Measurements from ENCODE around the gene CLCA4.

CLCA4 gene

GRCh38 chr1:86502721-86503405 is 44.0 kb upstream of the CLCA4 start:
- no peak for DNase-seq (ENCODE audit: low read depth, low spot score)
- no peak overlapping the region for H3K4me3 ChIP-seq (ENCODE audit: low read depth, low read length)
- in situ Hi-C loops (cut with HindIII; ENCODE audit: low sequenced_read_pairs) = no loop called here
- no peak for TF ChIP-seq CTCF (IDR thresholded peaks at IDR 0.05; ENCODE audit: low read depth, low read length)

DNA sequence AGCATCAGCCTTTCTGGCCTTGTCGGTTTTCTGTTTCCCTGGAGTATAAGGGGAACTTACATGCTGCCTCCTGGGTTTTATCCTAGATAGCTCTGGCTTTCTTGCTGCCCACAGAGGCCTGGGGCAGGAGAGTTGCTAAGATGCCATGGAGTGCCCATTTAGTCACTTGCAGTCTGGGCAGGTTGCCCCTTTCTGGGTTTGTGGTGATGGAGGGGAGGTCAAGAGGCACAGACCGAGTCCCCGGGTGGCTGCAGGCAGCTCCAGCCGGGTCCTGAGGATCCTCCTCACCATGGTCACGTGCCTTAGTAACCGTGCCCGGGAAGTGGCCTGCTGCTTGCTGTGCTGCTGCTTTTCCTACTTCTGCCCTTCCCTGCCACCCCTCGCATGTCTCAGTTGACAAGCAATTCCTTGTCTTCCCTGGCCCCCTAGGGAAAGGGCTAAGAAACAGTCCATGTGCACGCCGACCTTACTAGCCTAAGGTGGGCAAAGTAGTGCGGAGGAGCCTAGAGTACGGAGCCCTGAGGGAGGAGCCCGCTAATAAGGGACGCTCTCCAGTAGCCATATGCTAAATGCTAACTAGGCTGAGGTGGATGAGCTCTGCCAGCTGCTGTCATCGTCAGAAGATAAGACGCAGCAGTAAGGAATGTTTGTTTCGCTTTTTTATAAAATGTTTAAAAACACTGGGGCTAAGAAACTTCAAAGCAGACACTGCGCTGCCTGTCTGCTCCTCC is 43.3 kb upstream of the CLCA4 start:
- in situ Hi-C loops (cut with HindIII; ENCODE audit: low sequenced_read_pairs) = no loop called here
- no peak overlapping the region for H3K4me3 ChIP-seq (ENCODE audit: low read depth, low read length)
- TF ChIP-seq CTCF (IDR thresholded peaks at IDR 0.05; ENCODE audit: low read depth, low read length) = no peak
- DNase-seq (ENCODE audit: low read depth, low spot score) = no peak

- no peak overlapping the region for H3K4me3 ChIP-seq (ENCODE audit: low read depth, low read length)
- in situ Hi-C loops (cut with HindIII; ENCODE audit: low sequenced_read_pairs) = no loop called here
- no peak for TF ChIP-seq CTCF (IDR thresholded peaks at IDR 0.05; ENCODE audit: low read depth, low read length)
- peak; percentile 29 for DNase-seq (ENCODE audit: low read depth, low spot score)
Observed at GRCh38 chr1:86504137-86504479, 42.8 kb upstream of the CLCA4 start.

DNA sequence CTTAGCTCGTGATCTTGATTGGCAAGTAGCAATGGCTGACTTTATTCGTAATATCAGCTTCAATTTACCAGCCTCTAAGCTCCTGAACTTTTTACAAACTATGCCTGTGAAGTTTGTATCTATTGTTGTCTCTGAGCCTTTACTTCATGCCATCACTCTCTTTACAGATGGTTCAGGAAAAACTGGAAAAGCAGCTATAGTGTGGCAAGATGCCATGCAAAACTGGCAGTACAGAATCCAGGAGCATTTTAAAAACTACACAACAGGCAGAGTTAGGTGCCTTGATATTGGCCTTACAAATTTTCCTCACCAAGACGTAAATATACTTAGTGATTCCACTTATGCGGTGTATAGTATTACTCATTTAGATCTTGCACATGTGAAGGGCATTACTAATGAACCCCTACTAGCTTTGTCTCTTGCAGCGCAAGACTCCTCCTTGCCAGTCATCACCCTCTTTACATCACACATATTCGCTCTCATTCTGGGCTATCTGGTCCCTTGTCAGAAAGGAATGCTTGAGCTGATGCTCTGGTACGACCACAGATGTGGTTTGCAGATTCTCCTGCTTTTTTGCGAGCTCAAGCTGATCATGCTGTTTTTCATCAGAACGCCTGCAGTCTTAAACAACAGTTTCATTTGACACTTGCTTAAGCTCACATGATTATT is 41.8 kb upstream of the CLCA4 start:
- TF ChIP-seq CTCF (IDR thresholded peaks at IDR 0.05; ENCODE audit: low read depth, low read length) = no peak
- no peak overlapping the region for H3K4me3 ChIP-seq (ENCODE audit: low read depth, low read length)
- DNase-seq (ENCODE audit: low read depth, low spot score) = no peak
- in situ Hi-C loops (cut with HindIII; ENCODE audit: low sequenced_read_pairs) = no loop called here

DNA sequence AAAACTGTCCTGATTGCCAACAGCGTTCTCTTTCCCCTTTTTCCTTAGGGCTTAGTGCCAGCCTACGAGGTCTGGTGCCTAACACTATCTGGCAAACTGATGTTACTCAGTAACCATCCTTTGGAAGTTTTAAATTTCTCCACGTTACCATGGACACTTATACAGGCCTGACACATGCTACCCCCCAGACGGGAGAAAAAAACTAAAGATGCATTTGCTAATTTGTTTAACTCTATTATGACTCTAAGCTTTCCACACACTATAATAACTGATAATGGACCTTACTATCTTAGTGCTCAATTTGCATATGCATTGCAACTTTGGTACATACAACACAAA is 41.3 kb upstream of the CLCA4 start:
- TF ChIP-seq CTCF (IDR thresholded peaks at IDR 0.05; ENCODE audit: low read depth, low read length) = no peak
- DNase-seq (ENCODE audit: low read depth, low spot score) = no peak

GRCh38 chr1:86507935-86508582 is 38.8 kb upstream of the CLCA4 start:
- no peak overlapping the region for H3K4me3 ChIP-seq (ENCODE audit: low read depth, low read length)
- in situ Hi-C loops (cut with HindIII; ENCODE audit: low sequenced_read_pairs) = no loop called here
- DNase-seq (ENCODE audit: low read depth, low spot score) = peak; percentile 43
- TF ChIP-seq CTCF (IDR thresholded peaks at IDR 0.05; ENCODE audit: low read depth, low read length) = peak; percentile 43

More for the DNA sequence above, 41.3 kb upstream of the CLCA4 start:
- H3K4me3 ChIP-seq (ENCODE audit: low read depth, low read length) = no peak overlapping the region
- in situ Hi-C loops (cut with HindIII; ENCODE audit: low sequenced_read_pairs) = no loop called here
